ENCODE measurements around the gene TMEM86A. TPM values are rescaled to one million over a fixed set of nuclear protein-coding genes. Genes with fewer than 3 reads are reported as not detected.

Gene TMEM86A
- total RNA-seq, 2 donors from 2014 or later: 4.7 to 5.6 TPM

DNA sequence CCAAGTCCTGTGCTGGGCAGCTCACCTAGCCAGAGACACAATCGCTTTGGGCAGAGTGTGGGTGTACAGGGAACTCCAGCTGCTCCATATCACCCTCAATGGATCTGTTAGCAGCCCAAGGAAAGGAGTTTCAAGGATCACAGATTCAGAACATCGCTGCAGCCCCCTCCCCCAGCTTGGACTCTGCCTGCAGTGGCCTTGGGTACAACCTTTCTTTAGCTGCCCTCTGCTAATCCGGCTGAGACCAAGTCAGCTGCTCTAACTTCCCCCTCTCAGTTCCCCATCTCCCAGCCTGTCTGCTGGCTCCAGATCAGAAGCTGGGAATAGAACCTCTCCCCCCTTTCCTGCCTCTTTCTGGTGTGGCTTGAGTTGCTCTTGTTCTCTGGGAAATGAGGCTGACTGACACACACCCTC lies 1.3 kb downstream of the TMEM86A start:
- 14 to 34% methylated on average over 3 of the region's 3 CpGs for WGBS, 2 donors
- peak in 1 of 4 donors; percentile 55 for DNase-seq
- Histone ChIP-seq H3K27ac (peak overlapping the region in 1 of 4 donors; percentile 77), H3K9me3 (no peaks in the 10 kb centered on the region), H3K36me3 (replicated peaks in 1 of 2; ENCODE audit: insufficient read depth in 1 of 2, low read depth in 2 of 2) (no peaks in the 10 kb centered on the region), H3K27me3 (no peaks in the 10 kb centered on the region), H3K4me1 (peaks cover 28% of the 10 kb centered on the region), H3K4me3 (no peak overlapping the region)
- intact Hi-C loops (cut with DNase I): no loop called here
- TF ChIP-seq, protein P1, sequence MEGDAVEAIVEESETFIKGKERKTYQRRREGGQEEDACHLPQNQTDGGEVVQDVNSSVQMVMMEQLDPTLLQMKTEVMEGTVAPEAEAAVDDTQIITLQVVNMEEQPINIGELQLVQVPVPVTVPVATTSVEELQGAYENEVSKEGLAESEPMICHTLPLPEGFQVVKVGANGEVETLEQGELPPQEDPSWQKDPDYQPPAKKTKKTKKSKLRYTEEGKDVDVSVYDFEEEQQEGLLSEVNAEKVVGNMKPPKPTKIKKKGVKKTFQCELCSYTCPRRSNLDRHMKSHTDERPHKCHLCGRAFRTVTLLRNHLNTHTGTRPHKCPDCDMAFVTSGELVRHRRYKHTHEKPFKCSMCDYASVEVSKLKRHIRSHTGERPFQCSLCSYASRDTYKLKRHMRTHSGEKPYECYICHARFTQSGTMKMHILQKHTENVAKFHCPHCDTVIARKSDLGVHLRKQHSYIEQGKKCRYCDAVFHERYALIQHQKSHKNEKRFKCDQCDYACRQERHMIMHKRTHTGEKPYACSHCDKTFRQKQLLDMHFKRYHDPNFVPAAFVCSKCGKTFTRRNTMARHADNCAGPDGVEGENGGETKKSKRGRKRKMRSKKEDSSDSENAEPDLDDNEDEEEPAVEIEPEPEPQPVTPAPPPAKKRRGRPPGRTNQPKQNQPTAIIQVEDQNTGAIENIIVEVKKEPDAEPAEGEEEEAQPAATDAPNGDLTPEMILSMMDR (IDR thresholded peaks at IDR 0.05): no peak
- TF ChIP-seq POLR2A (IDR thresholded peaks at IDR 0.05): peak in 1 of 3 donors; percentile 13
- no peak for ATAC-seq

DNA sequence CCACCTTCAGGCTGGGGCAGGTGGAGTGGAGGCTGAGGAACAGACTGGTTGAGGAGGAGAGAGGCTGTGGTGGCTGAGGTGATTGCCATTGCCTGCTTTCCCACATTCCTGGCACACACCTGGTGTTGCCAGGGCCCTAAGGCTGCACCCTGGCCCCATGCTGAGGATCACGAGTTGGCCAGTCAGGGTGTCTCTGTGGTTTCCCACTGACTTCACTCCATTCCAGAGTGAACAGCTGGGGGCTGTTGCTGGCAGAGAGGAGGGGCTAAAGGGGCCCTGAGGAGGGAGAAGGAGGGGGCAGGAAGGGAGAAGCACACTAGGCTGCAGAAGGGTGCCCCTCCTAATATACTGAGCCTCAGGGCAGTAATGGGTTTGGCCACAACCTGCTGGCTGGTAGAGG lies 1.8 kb downstream of the TMEM86A start:
- DNase-seq (no peak), ATAC-seq (no peak)
- Histone ChIP-seq H3K36me3 (replicated peaks in 1 of 2; ENCODE audit: insufficient read depth in 1 of 2, low read depth in 2 of 2) (no peaks in the 10 kb centered on the region), H3K27me3 (no peaks in the 10 kb centered on the region), H3K9me3 (no peaks in the 10 kb centered on the region), H3K4me1 (peaks cover 33% of the 10 kb centered on the region), H3K27ac (no peak overlapping the region), H3K4me3 (no peak overlapping the region)
- TF ChIP-seq, protein P1 (IDR thresholded peaks at IDR 0.05): no peak
- TF ChIP-seq POLR2A (IDR thresholded peaks at IDR 0.05): no peak
- intact Hi-C loops (cut with DNase I): no loop called here
- 50% methylated on average over 1 of the region's 1 CpG for WGBS, 2 donors

DNA sequence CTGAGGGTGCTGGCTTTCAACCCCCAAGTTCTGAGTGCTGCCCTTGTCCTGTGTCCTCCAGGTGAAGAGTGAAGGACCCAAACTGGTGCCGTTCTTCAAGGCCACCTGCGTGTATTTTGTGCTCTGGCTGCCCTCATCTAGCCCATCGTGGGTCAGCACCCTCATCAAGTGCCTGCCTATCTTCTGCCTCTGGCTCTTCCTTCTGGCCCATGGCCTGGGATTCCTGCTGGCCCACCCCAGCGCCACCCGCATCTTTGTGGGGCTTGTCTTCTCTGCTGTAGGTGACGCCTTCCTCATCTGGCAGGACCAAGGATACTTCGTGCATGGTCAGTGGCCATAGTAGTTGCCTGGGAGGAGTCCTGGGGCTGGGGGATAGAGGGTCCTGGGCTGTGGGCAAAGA lies 2.3 kb downstream of the TMEM86A start:
- H3K4me1 ChIP-seq: peaks cover 38% of the 10 kb centered on the region
- no peak for TF ChIP-seq POLR2A (IDR thresholded peaks at IDR 0.05)
- TF ChIP-seq, protein P1 (IDR thresholded peaks at IDR 0.05): no peak
- H3K27me3 ChIP-seq: no peaks in the 10 kb centered on the region
- WGBS, 2 donors: 92 to 93% methylated on average over 7 of the region's 7 CpGs
- H3K9me3 ChIP-seq: no peaks in the 10 kb centered on the region
- ATAC-seq (no peak), DNase-seq (no peak)
- H3K27ac ChIP-seq: no peak overlapping the region
- intact Hi-C loops (cut with DNase I): no loop called here
- H3K4me3 ChIP-seq: no peak overlapping the region
- no peaks in the 10 kb centered on the region for H3K36me3 ChIP-seq (replicated peaks in 1 of 2; ENCODE audit: insufficient read depth in 1 of 2, low read depth in 2 of 2)

DNA sequence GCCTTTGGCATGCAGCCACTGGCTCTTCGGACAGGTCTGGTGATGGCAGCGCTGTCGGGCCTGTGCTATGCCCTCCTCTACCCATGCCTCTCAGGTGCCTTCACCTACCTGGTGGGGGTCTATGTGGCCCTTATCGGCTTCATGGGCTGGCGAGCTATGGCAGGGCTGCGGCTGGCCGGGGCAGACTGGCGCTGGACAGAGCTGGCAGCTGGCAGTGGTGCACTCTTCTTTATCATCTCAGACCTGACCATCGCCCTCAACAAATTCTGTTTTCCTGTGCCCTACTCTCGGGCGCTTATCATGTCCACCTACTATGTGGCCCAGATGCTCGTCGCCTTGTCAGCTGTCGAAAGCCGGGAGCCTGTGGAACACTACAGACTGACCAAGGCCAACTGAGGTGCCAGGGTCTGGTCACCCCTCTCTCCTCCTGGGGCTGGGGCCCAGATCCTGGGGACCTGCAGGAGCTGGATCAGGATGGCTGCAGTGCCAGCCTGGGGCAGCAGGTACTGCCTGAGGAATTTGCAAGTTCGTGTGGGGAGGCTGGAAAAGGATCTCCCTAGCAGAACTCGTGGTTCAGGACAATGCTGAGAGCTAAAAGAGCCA lies 3.1 kb downstream of the TMEM86A start:
- ATAC-seq (no peak), DNase-seq (no peak)
- Histone ChIP-seq H3K4me3 (no peak overlapping the region), H3K27me3 (no peaks in the 10 kb centered on the region), H3K9me3 (no peaks in the 10 kb centered on the region), H3K4me1 (peaks cover 42% of the 10 kb centered on the region), H3K27ac (no peak overlapping the region), H3K36me3 (replicated peaks in 1 of 2; ENCODE audit: insufficient read depth in 1 of 2, low read depth in 2 of 2) (no peaks in the 10 kb centered on the region)
- WGBS, 2 donors: 89 to 98% methylated on average over 13 to 14 of the region's 17 CpGs
- intact Hi-C loops (cut with DNase I): no loop called here
- no peak for TF ChIP-seq POLR2A (IDR thresholded peaks at IDR 0.05)
- TF ChIP-seq, protein P1 (IDR thresholded peaks at IDR 0.05): no peak

Data from body of pancreas (tissue), 4 donors.